Measurements from ENCODE around the gene TMEM221.

TMEM221 gene

GRCh38 chr19:17402982-17403855 is 45.2 kb downstream of the TMEM221 start:
- H3K27me3 ChIP-seq (ENCODE audit: insufficient read depth, insufficient read length), result no peaks in the 10 kb centered on the region
- peak overlapping the region; percentile 78 for H3K4me3 ChIP-seq (ENCODE audit: insufficient read length, low read depth)
- peak overlapping the region; percentile 90 for H3K9ac ChIP-seq (ENCODE audit: insufficient read length, low read depth)
- H3K9me3 ChIP-seq (ENCODE audit: insufficient read depth, low read length), result no peaks in the 10 kb centered on the region
- H3K36me3 ChIP-seq (ENCODE audit: insufficient read depth, insufficient read length, low read length), result peaks cover 37% of the 10 kb centered on the region
- TF ChIP-seq YY1 (IDR thresholded peaks at IDR 0.05; ENCODE audit: insufficient read depth, insufficient read length) (no peak), ZNF274 (IDR thresholded peaks at IDR 0.05; ENCODE audit: low read depth, low read length) (no peak), SUZ12 (IDR thresholded peaks at IDR 0.05; ENCODE audit: extremely low read depth, insufficient read depth, insufficient read length) (no peak)
- H3K4me1 ChIP-seq (ENCODE audit: insufficient read depth, insufficient read length), result peaks cover 9% of the 10 kb centered on the region
- DNase-seq (ENCODE audit: low read depth, low spot score), result peak; percentile 72

- Histone ChIP-seq H3K9ac (ENCODE audit: insufficient read length, low read depth) (no peak overlapping the region), H3K36me3 (ENCODE audit: insufficient read depth, insufficient read length, low read length) (peaks cover 49% of the 10 kb centered on the region), H3K4me1 (ENCODE audit: insufficient read depth, insufficient read length) (peaks cover 9% of the 10 kb centered on the region), H3K9me3 (ENCODE audit: insufficient read depth, low read length) (no peaks in the 10 kb centered on the region), H3K4me3 (ENCODE audit: insufficient read length, low read depth) (no peak overlapping the region), H3K27me3 (ENCODE audit: insufficient read depth, insufficient read length) (no peaks in the 10 kb centered on the region)
- no peak for TF ChIP-seq SUZ12 (IDR thresholded peaks at IDR 0.05; ENCODE audit: extremely low read depth, insufficient read depth, insufficient read length)
- no peak for DNase-seq (ENCODE audit: low read depth, low spot score)
Observed at GRCh38 chr19:17401628-17402027, 46.8 kb downstream of the TMEM221 start.

GRCh38 chr19:17398902-17399527 is 49.5 kb downstream of the TMEM221 start:
- Histone ChIP-seq H3K9me3 (ENCODE audit: insufficient read depth, low read length) (no peaks in the 10 kb centered on the region), H3K36me3 (ENCODE audit: insufficient read depth, insufficient read length, low read length) (peaks cover 54% of the 10 kb centered on the region), H3K4me3 (ENCODE audit: insufficient read length, low read depth) (no peak overlapping the region), H3K9ac (ENCODE audit: insufficient read length, low read depth) (no peak overlapping the region), H3K27me3 (ENCODE audit: insufficient read depth, insufficient read length) (no peaks in the 10 kb centered on the region), H3K4me1 (ENCODE audit: insufficient read depth, insufficient read length) (peaks cover 9% of the 10 kb centered on the region)
- DNase-seq (ENCODE audit: low read depth, low spot score), result no peak
- TF ChIP-seq SUZ12 (IDR thresholded peaks at IDR 0.05; ENCODE audit: extremely low read depth, insufficient read depth, insufficient read length), result no peak
- TF ChIP-seq YY1 (IDR thresholded peaks at IDR 0.05; ENCODE audit: insufficient read depth, insufficient read length), result no peak
- no peak for TF ChIP-seq ZNF274 (IDR thresholded peaks at IDR 0.05; ENCODE audit: low read depth, low read length)

GRCh38 chr19:17394891-17395415 is 53.5 kb downstream of the TMEM221 start:
- Histone ChIP-seq H3K36me3 (ENCODE audit: insufficient read depth, insufficient read length, low read length) (peaks cover 36% of the 10 kb centered on the region), H3K27me3 (ENCODE audit: insufficient read depth, insufficient read length) (peaks cover 2% of the 10 kb centered on the region), H3K4me1 (ENCODE audit: insufficient read depth, insufficient read length) (peaks cover 7% of the 10 kb centered on the region), H3K9ac (ENCODE audit: insufficient read length, low read depth) (no peak overlapping the region), H3K9me3 (ENCODE audit: insufficient read depth, low read length) (no peaks in the 10 kb centered on the region), H3K4me3 (ENCODE audit: insufficient read length, low read depth) (no peak overlapping the region)
- TF ChIP-seq SUZ12 (IDR thresholded peaks at IDR 0.05; ENCODE audit: extremely low read depth, insufficient read depth, insufficient read length) (no peak), YY1 (IDR thresholded peaks at IDR 0.05; ENCODE audit: insufficient read depth, insufficient read length) (no peak), ZNF274 (IDR thresholded peaks at IDR 0.05; ENCODE audit: low read depth, low read length) (no peak)
- peak; percentile 66 for DNase-seq (ENCODE audit: low read depth, low spot score)

- Histone ChIP-seq H3K9ac (ENCODE audit: insufficient read length, low read depth) (no peak within 1 kb of the TSS), H3K4me1 (ENCODE audit: insufficient read depth, insufficient read length) (peaks cover 7% of the 10 kb centered on the region), H3K4me3 (ENCODE audit: insufficient read length, low read depth) (no peak within 1 kb of the TSS), H3K27me3 (ENCODE audit: insufficient read depth, insufficient read length) (peaks cover 11% of the 10 kb centered on the region), H3K9me3 (ENCODE audit: insufficient read depth, low read length) (peaks cover 7% of the 10 kb centered on the region; the same call in 1 of the 2 replicates), H3K36me3 (ENCODE audit: insufficient read depth, insufficient read length, low read length) (peaks cover 31% of the 10 kb centered on the region)
- TF ChIP-seq YY1 (IDR thresholded peaks at IDR 0.05; ENCODE audit: insufficient read depth, insufficient read length) (no peak), ZNF274 (IDR thresholded peaks at IDR 0.05; ENCODE audit: low read depth, low read length) (no peak), SUZ12 (IDR thresholded peaks at IDR 0.05; ENCODE audit: extremely low read depth, insufficient read depth, insufficient read length) (no peak)
- DNase-seq (ENCODE audit: low read depth, low spot score), result no peak
Observed at GRCh38 chr19:17393914-17394313, 54.6 kb downstream of the TMEM221 start, which contains the start of gene CCDC194. CCDC194 (minus strand) TSS chr19:17394196; CDS start chr19:17394158, 38 bp downstream.

- Histone ChIP-seq H3K9ac (ENCODE audit: insufficient read length, low read depth) (no peak overlapping the region), H3K4me3 (ENCODE audit: insufficient read length, low read depth) (no peak overlapping the region), H3K9me3 (ENCODE audit: insufficient read depth, low read length) (peaks cover 8% of the 10 kb centered on the region; the same call in 1 of the 2 replicates), H3K36me3 (ENCODE audit: insufficient read depth, insufficient read length, low read length) (peaks cover 23% of the 10 kb centered on the region), H3K27me3 (ENCODE audit: insufficient read depth, insufficient read length) (peaks cover 14% of the 10 kb centered on the region), H3K4me1 (ENCODE audit: insufficient read depth, insufficient read length) (peaks cover 7% of the 10 kb centered on the region)
- TF ChIP-seq SUZ12 (IDR thresholded peaks at IDR 0.05; ENCODE audit: extremely low read depth, insufficient read depth, insufficient read length) (no peak), YY1 (IDR thresholded peaks at IDR 0.05; ENCODE audit: insufficient read depth, insufficient read length) (no peak), ZNF274 (IDR thresholded peaks at IDR 0.05; ENCODE audit: low read depth, low read length) (no peak)
- DNase-seq (ENCODE audit: low read depth, low spot score), result no peak
Observed at GRCh38 chr19:17393002-17393401, 55.5 kb downstream of the TMEM221 start.
